GM18517 (cell line): Measurements from ENCODE around the gene SNAPC1.

Source experiments
- ATAC-seq: cut with Tn5 transposase; IDR thresholded peaks from one replicate; pipeline ENCODE4 v1.9.1; 2021; ENCODE audit warnings: mild to moderate bottlenecking, moderate library complexity; ENCODE audit not compliant: unreplicated experiment

Gene SNAPC1

GRCh38 chr14:61805451-61805850 lies 43.2 kb downstream of the SNAPC1 start:
- no peak for ATAC-seq

- no peak for ATAC-seq
Observed at GRCh38 chr14:61811882-61812346, 49.7 kb downstream of the SNAPC1 start.

- no peak for ATAC-seq
Observed at GRCh38 chr14:61812347-61813095, 50.3 kb downstream of the SNAPC1 start, which contains the start of gene SYT16. SYT16 (plus strand) TSS chr14:61812703.

- no peak for ATAC-seq
Observed at GRCh38 chr14:61813096-61813606, 50.9 kb downstream of the SNAPC1 start.

- no peak for ATAC-seq
Observed at GRCh38 chr14:61822458-61822857, 60.2 kb downstream of the SNAPC1 start.

GRCh38 chr14:61832783-61833182 lies 70.6 kb downstream of the SNAPC1 start:
- ATAC-seq, result no peak

GRCh38 chr14:61836184-61836583 lies 74.0 kb downstream of the SNAPC1 start:
- no peak for ATAC-seq

GRCh38 chr14:61836807-61837206 lies 74.6 kb downstream of the SNAPC1 start:
- no peak for ATAC-seq

GRCh38 chr14:61837336-61838229 lies 75.4 kb downstream of the SNAPC1 start:
- ATAC-seq, result peak; percentile 80

GRCh38 chr14:61838661-61839245 lies 76.5 kb downstream of the SNAPC1 start:
- ATAC-seq, result no peak

- no peak for ATAC-seq
Observed at GRCh38 chr14:61839507-61839906, 77.3 kb downstream of the SNAPC1 start.

- no peak for ATAC-seq
Observed at GRCh38 chr14:61841145-61841544, 78.9 kb downstream of the SNAPC1 start.
